ENCODE results near the gene SSBP3.

- TF ChIP-seq CTCF (IDR thresholded peaks at IDR 0.05) (no peak), POLR2A (IDR thresholded peaks at IDR 0.05) (no peak)
Observed at GRCh38 chr1:54453022-54453421, 46.8 kb upstream of the SSBP3 start.

Measured in body of pancreas (tissue), 4 donors.